GM19452 (cell line): ENCODE measurements around the gene NGEF.
"Not testable (repeated sequence)": the region's sequence is repeated elsewhere in the genome, so short reads cannot be mapped to it uniquely, and the experiment has no call there.

ENCODE experiments used
- ATAC-seq: cut with Tn5 transposase; IDR thresholded peaks from one replicate; pipeline ENCODE4 v1.9.1; 2021; ENCODE audit not compliant: unreplicated experiment

NGEF gene

GRCh38 chr2:233013027-233013461, at the start of gene NGEF:
NGEF (minus strand) TSS chr2:233013256; CDS start chr2:232974890, 38,366 bp downstream.
- ATAC-seq, result no peak

DNA sequence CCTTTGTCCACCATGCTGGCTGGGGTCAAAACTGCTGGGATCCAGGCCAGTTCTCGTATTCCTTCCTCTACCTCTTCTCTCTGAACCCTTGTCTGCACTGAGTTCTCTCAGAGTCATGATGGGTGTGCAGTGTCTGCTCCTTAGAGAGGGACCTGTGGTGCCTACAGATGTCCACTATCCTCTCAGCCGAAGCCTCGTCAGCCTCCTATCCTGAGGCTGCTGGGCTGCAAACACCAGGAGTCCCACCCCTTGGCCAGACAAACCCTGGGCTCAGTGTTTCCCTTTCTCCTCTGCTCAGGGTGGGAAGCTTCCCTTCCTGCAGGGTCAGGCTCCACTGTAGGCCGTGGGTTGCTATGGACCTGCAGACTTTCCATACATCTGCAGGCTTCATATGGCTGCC, 49.4 kb upstream of the NGEF start:
- ATAC-seq, result no peak

GRCh38 chr2:233061591-233062450, 48.8 kb upstream of the NGEF start:
- peak; percentile 30 for ATAC-seq

GRCh38 chr2:233060980-233061590, 48.0 kb upstream of the NGEF start:
- ATAC-seq, result peak; percentile 16

GRCh38 chr2:233060501-233060979, 47.5 kb upstream of the NGEF start:
- ATAC-seq, result no peak

- peak; percentile 47 for ATAC-seq
Measured at GRCh38 chr2:233059797-233060500, 46.9 kb upstream of the NGEF start, which contains the start of gene INPP5D. INPP5D (plus strand) TSS chr2:233060342; CDS start chr2:233060479, 137 bp downstream.

- ATAC-seq, result no peak
Measured at GRCh38 chr2:233059547-233059796, 46.4 kb upstream of the NGEF start.

DNA sequence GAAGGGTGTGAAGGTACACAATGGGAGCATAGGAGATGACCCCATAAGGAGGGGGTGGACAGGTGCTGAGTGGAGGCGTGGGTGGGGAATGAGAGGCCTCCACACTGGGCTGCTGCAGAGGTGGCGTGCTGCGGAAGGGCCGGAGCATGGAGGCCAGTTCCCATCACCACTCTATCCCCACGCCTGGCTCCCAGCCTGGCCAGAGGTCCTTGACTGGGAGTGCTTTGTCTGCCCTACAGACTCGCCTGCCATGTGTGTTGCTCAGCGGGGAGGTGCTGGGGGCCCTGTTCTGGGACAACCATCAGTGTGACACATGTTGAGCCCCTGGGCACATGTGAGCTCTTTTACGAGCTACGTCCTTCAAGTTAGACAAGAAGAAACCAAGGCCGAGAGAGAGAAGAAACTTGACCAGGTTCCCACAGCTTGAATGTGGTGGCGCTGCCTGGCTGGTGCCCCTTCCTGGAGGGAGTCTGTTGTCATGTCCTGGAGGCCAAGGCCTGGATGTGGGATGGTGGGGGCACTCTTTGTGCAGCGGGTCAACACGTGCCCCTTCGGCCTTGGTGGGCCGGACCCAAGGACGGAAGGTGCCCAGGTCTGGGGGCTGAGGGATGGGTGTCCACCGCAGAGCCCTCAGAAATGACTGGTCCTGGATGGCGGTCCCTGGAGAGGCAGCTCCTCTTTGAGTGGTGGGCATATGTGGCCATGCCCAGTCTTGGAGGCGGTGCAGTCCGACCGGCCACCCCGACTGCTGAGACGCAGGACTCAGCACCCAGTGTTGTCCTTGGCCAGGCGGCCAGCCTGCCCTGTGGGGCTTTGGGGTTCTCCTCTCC, 45.9 kb upstream of the NGEF start:
- no peak for ATAC-seq

DNA sequence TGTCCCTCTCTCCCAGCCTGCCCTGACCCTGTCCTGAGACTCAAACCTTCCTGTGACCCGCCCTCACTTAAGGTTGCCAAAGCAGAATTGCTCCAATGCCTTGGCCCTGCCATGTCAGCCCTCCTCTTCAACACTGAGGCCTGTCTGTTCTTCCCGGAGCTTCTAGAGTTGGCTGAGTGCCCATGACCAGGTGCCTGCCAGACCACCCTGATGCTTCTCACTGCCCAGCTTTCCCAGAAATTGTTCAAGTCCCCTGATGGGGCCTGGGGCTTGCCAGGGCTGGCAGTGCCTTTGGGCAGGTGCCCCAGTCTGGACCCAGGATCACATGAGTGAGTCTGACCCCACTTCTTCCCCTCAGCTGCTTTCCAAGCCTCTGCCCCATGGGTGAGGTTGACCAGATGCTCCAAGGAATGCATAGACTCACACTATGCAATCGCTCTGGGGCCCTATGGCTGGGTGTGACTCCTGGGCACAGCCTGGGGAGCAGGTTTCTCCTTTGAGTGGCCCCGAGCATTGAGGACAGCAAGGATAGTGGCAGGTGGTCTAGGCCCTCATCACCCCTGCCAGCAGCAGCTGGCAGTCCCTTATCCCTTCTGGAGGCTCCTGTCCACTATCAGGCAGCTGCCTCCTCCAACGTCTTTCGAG, 44.0 kb upstream of the NGEF start:
- ATAC-seq, result no peak

GRCh38 chr2:233055362-233055761, 42.3 kb upstream of the NGEF start:
- no peak for ATAC-seq

GRCh38 chr2:233053928-233054784, 41.1 kb upstream of the NGEF start:
- ATAC-seq, result peak; percentile 70

DNA sequence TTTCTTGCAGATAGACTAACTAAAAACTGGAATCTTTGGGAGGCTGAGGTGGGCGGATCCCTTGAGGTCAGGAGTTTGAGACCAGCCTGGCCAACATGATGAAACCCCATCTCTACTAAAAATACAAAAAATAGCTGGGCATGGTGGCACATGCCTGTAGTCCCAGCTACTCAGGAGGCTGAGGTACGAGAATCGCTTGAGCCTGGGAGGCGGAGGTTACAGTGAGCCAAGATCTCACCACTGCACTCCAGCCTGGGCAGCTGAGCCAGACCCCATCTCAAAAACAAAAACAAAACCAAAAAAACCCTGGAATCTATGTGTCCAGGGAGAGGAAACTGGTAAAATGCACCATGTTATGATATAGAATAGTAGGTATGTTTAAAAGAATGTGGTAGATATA, 39.5 kb upstream of the NGEF start:
- ATAC-seq, result not testable (repeated sequence)

GRCh38 chr2:233051241-233052149, 38.4 kb upstream of the NGEF start:
- no peak for ATAC-seq

DNA sequence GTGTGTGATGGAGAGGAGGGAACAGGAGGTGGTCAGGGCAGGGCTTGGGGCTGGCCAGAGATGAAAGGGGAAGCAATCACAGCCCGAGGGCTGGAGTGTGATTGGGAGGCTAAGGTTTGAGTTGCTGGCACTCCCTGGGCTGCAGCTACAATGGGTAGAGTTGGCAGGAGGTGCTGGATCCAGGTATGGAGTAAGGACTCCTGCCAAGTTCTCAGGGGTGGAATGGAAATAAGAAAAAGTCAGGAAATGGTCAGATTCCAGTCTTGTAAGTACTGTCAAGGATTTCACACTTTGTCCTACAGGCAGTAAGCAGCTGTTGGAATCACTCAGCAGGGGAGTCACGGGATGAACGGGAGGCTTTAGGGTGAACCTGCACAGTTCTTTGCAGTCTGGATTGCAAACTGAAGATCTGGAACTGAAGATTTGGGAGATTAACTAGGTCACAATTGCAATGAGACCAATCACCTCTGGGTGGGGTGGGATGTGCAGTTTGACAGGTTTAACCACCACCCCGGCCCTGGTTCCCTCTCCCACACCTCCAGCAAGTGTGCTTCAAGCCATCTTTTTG, 36.2 kb upstream of the NGEF start:
- no peak for ATAC-seq

- no peak for ATAC-seq
Measured at GRCh38 chr2:233048569-233049193, 35.6 kb upstream of the NGEF start.

DNA sequence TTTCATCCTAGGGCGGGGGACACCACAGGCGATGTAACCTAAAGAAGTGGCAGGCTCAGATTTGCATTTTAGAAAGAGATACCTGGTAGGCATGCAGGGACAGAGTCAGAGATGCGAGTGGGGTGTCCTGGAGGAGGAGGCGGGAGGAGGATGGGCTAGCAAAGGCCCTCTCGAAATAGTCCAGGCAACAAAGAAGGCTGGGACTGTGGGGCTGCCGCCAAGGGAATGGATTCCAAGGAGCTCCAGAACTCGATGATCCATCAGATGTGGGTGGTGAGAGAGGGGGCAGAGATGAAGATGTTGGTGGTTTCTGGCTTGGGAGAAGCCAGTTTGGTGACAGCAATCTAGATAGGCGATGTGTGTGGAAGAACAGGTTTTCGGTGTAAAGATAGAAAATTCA, 34.6 kb upstream of the NGEF start:
- ATAC-seq, result no peak

DNA sequence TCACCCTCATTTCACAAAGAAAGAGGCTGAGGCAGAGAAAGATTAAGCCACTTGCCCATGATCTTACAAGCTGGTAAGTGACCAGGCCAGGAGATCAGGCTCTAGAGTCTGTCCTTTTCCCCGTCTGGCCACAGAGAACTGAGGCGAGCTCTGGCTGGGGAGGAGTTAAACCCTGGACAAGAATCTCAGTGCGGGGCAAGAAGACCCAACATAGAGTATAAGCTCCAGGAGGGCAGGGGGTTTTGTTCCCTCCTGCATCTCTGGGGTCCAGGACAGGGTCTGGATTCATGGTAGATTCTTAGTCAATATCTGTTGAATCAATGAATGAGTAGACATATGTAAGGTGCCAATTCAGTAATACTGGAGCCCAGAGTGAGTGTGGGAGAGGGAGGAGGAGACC, 34.1 kb upstream of the NGEF start:
- ATAC-seq, result no peak
